Measurements from ENCODE around the gene SMO. TPM values are rescaled to one million over a fixed set of nuclear protein-coding genes. Genes with fewer than 3 reads are reported as not detected.

The SMO gene
- total and polyA plus RNA-seq, 2 donors (not counting 3 experiments of a cell fraction or from before 2014, with no cell fraction given): 13.2 to 16.5 TPM

DNA sequence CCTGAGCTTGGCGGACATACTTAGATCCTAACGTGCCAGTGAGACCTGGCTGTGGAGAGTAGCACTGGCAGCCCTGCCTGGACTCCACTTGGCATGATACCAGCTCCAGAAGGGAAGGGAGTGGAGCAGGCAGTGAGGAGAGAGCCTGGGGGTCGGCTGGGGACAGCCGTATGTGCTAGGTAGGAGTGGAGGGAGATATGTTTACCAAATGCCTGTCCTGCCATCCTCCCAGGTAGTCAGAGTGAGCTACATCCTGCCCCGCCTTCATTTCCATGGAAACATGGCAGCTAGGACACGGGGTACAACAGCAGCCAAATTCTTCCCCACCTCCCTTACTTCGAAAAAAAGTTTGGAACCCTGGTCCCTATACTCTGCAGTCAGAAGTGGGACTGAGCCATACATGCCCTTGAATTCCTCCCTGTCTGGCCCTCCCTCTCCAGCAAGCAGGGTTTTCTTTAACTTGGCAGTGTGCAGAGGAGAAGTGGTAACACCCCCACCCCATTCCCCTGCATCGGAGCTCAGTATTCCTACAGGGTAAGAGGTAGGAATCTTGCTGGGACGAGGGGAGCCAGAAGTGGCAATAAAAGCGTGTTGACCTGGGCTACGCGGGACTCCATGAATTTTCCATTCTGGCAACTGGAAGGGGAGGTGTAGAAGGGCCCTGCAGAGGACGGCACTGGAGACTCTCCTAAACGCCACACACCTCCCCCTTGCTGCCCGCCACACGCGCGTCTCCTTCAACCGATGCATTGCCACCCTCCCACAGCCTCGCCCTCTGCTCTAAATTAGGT lies 20.0 kb upstream of the SMO start:
- H3K9me3 ChIP-seq (replicated peaks; ENCODE audit: control insufficient read depth, insufficient read depth, low read length): no peaks in the 10 kb centered on the region
- H3K27me3 ChIP-seq (ENCODE audit: control insufficient read depth in 2 of 2, insufficient read depth in 2 of 2, low read length in 2 of 2): peaks cover 12 to 14% of the 10 kb centered on the region in 2 experiments
- no TSS peak for BruUV-seq (replicated peaks)
- H3K4me3 ChIP-seq (replicated peaks in 1 of 3; ENCODE audit: insufficient read depth in 1 of 3, low read depth in 1 of 3, low read length in 3 of 3): no peak overlapping the region
- no peaks in the 10 kb centered on the region for H3K9me1 ChIP-seq (replicated peaks; ENCODE audit: control insufficient read depth, extremely low read depth, insufficient read depth, low read length)
- no peak overlapping the region for H3K9ac ChIP-seq (replicated peaks; ENCODE audit: extremely low read depth, insufficient read depth, low read length)
- DNase-seq (ENCODE audit: low read depth, low spot score): no peak
- H3K36me3 ChIP-seq (ENCODE audit: control insufficient read depth in 2 of 2, extremely low read depth in 1 of 2, insufficient read depth in 2 of 2, low read length in 2 of 2): no peaks in the 10 kb centered on the region
- peaks cover 6% of the 10 kb centered on the region for H3K4me1 ChIP-seq (ENCODE audit: control insufficient read depth, extremely low read depth, insufficient read depth, low read length)
- peak overlapping the region; percentile 54 for H3K4me2 ChIP-seq (ENCODE audit: insufficient read depth, low read length)
- ChIA-PET POLR2A (no interaction called here), CTCF (interaction anchor here (0.9 to 9.5 kb wide), 7 partner anchors 10 to 304 kb away, joined by 3 to 465 read pairs (median 4); no protein-coding TSS in a partner anchor)
- no peak for FAIRE-seq
- no peaks in the 10 kb centered on the region for H4K20me1 ChIP-seq (replicated peaks; ENCODE audit: control insufficient read depth, extremely low read depth, insufficient read depth, low read length)
- intact Hi-C loops (cut with micrococcal nuclease) (loop anchor here (1.0 kb wide), 1 partner anchor 42 kb away; no protein-coding TSS in a partner anchor), dilution Hi-C loops (cut with MboI; ENCODE audit: extremely low pct_ligation_motif_present, low sequenced_read_pairs) (no loop called here)
- TF ChIP-seq POLR2A (IDR thresholded peaks at IDR 0.05; ENCODE audit: low read depth, low read length): no peak
- TF ChIP-seq MAX (IDR thresholded peaks at IDR 0.05; ENCODE audit: insufficient read depth, insufficient read length): no peak
- TF ChIP-seq MYC (IDR thresholded peaks at IDR 0.05; ENCODE audit: low read depth, low read length): no peak
- TF ChIP-seq POLR2AphosphoS5 (IDR thresholded peaks at IDR 0.05; ENCODE audit: insufficient read depth, low read depth, low read length): no peak
- no peak for TF ChIP-seq JUN (IDR thresholded peaks at IDR 0.05; ENCODE audit: borderline replicate concordance, insufficient read depth, insufficient read length, low read depth)
- TF ChIP-seq FOS (IDR thresholded peaks at IDR 0.05; ENCODE audit: borderline replicate concordance, insufficient read depth, low read length): no peak
- TF ChIP-seq, protein P1, sequence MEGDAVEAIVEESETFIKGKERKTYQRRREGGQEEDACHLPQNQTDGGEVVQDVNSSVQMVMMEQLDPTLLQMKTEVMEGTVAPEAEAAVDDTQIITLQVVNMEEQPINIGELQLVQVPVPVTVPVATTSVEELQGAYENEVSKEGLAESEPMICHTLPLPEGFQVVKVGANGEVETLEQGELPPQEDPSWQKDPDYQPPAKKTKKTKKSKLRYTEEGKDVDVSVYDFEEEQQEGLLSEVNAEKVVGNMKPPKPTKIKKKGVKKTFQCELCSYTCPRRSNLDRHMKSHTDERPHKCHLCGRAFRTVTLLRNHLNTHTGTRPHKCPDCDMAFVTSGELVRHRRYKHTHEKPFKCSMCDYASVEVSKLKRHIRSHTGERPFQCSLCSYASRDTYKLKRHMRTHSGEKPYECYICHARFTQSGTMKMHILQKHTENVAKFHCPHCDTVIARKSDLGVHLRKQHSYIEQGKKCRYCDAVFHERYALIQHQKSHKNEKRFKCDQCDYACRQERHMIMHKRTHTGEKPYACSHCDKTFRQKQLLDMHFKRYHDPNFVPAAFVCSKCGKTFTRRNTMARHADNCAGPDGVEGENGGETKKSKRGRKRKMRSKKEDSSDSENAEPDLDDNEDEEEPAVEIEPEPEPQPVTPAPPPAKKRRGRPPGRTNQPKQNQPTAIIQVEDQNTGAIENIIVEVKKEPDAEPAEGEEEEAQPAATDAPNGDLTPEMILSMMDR (IDR thresholded peaks at IDR 0.05; ENCODE audit: extremely low read depth in 1 of 2, insufficient read depth in 1 of 2, low read depth in 1 of 2, low read length in 2 of 2): no peak
- TF ChIP-seq EZH2 (IDR thresholded peaks at IDR 0.05; ENCODE audit: borderline replicate concordance, low read depth, low read length, severe bottlenecking): no peak
- no peak for TF ChIP-seq GATA2 (IDR thresholded peaks at IDR 0.05; ENCODE audit: insufficient read depth, insufficient read length, low read depth, low read length)
- H2AFZ ChIP-seq (ENCODE audit: low read depth, low read length): peak overlapping the region; percentile 91
- H3K27ac ChIP-seq (ENCODE audit: insufficient read depth, low read depth, low read length): no peak overlapping the region
- no peaks in the 10 kb centered on the region for H3K79me2 ChIP-seq (ENCODE audit: control insufficient read depth, insufficient read depth, low read length)

Data from endothelial cell of umbilical vein (primary cell).